ENCODE measurements around the gene PARD3. TPM values are rescaled to one million over a fixed set of nuclear protein-coding genes. Genes with fewer than 3 reads are reported as not detected.

PARD3 gene
- polyA plus RNA-seq, 3 donors = 0.51 TPM; not detected in 2

DNA sequence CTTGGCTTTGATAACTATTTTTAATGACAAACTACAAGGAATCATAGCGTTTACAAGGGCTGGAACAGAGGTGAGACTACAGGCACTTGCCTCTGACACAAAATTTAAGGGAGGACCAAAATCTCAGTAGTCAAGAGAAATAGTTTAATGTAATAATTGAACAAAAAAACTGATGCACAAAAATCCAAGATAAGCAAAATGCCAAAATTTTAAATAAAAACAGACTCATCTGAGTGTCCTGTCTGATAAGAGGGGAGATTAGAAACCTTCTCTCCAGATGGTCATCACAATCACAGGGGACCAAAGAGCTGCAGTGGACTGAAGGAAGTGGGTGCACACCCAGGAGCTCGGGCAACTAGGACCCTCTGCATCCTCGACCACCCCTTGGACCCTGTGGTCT, 70.5 kb downstream of the PARD3 start:
- H3K36me3 ChIP-seq (replicated peaks in 1 of 2; ENCODE audit: control insufficient read depth in 1 of 2, insufficient read depth in 2 of 2, low read length in 2 of 2) = no peaks in the 10 kb centered on the region
- H3K79me2 ChIP-seq (ENCODE audit: insufficient read depth, low read length) = no peaks in the 10 kb centered on the region
- no peaks in the 10 kb centered on the region for H3K4me1 Mint-ChIP-seq

DNA sequence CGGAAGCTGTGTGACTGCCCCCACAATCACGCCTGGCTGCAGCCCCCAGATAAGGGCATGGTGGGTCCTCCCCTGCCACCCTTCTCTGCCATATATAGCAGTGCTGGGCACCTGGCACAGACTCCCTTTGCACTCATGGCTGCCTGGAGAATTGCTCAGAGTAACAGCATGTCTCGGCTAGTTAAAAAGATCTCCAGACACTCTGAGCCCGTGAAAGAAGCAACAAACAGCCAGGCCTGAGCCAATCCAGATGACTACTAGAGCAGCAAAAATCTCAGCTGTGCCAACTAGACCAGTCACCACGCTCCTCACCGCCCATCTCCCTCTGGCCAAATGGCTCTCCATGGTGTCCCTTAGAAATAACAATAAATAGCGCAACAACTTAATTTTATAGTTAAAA, 71.3 kb downstream of the PARD3 start:
- peaks cover 17 to 30% (median 19%) of the 10 kb centered on the region in 3 donors for H3K27me3 Mint-ChIP-seq (ENCODE audit: low read depth in 3 of 3)
- Histone ChIP-seq H3K4me3 (replicated peaks in 1 of 3; ENCODE audit: low read depth in 2 of 3, low read length in 3 of 3) (no peak overlapping the region), H3K9me3 (replicated peaks in 1 of 2; ENCODE audit: control insufficient read depth in 1 of 2, insufficient read depth in 1 of 2, low read length in 2 of 2) (no peaks in the 10 kb centered on the region), H3K27me3 (ENCODE audit: control insufficient read depth in 2 of 2, insufficient read depth in 2 of 2, low read length in 2 of 2) (peaks cover 3 to 17% of the 10 kb centered on the region in 2 donors), H3K79me2 (ENCODE audit: insufficient read depth, low read length) (no peaks in the 10 kb centered on the region), H3K4me2 (replicated peaks; ENCODE audit: extremely low read depth, low read length, poor library complexity, severe bottlenecking) (no peak overlapping the region), H3K36me3 (replicated peaks in 1 of 2; ENCODE audit: control insufficient read depth in 1 of 2, insufficient read depth in 2 of 2, low read length in 2 of 2) (no peaks in the 10 kb centered on the region), H4K20me1 (ENCODE audit: insufficient read depth, low read length) (no peaks in the 10 kb centered on the region), H3K9ac (ENCODE audit: insufficient read depth, low read length, poor library complexity, severe bottlenecking) (no peak overlapping the region), H3K4me1 (ENCODE audit: control insufficient read depth in 1 of 2, insufficient read depth in 2 of 2, low read length in 2 of 2) (no peaks in the 10 kb centered on the region), H3K27ac (ENCODE audit: low read depth in 1 of 2, low read length in 2 of 2) (no peak overlapping the region), H2AFZ (ENCODE audit: insufficient read depth, low read depth, low read length, poor library complexity, severe bottlenecking) (no peak overlapping the region)
- H3K27ac Mint-ChIP-seq = no peak overlapping the region
- no peak overlapping the region for H3K4me3 Mint-ChIP-seq
- no peaks in the 10 kb centered on the region for H3K4me1 Mint-ChIP-seq
- TF ChIP-seq CTCF (IDR thresholded peaks at IDR 0.05) = no peak
- no peaks in the 10 kb centered on the region for H3K36me3 Mint-ChIP-seq
- no peak for DNase-seq
- 88% methylated on average over 7 of the region's 7 CpGs for WGBS (ENCODE audit: insufficient coverage)
- intact Hi-C loops (cut with micrococcal nuclease) = no loop called here
- H3K9me3 Mint-ChIP-seq = peaks cover 0 to 4% (median 0%) of the 10 kb centered on the region in 7 donors

More for the DNA sequence above, 70.5 kb downstream of the PARD3 start:
- no peaks in the 10 kb centered on the region for H4K20me1 ChIP-seq (ENCODE audit: insufficient read depth, low read length)
- no peak overlapping the region for H3K4me2 ChIP-seq (replicated peaks; ENCODE audit: extremely low read depth, low read length, poor library complexity, severe bottlenecking)
- peak overlapping the region in 1 of 7 donors; percentile 27 for H3K27ac Mint-ChIP-seq
- no peaks in the 10 kb centered on the region for H3K9me3 ChIP-seq (replicated peaks in 1 of 2; ENCODE audit: control insufficient read depth in 1 of 2, insufficient read depth in 1 of 2, low read length in 2 of 2)
- peaks cover 2 to 12% of the 10 kb centered on the region in 2 donors for H3K27me3 ChIP-seq (ENCODE audit: control insufficient read depth in 2 of 2, insufficient read depth in 2 of 2, low read length in 2 of 2)
- H3K4me3 Mint-ChIP-seq = no peak overlapping the region
- H3K36me3 Mint-ChIP-seq = no peaks in the 10 kb centered on the region
- no peak overlapping the region for H3K27ac ChIP-seq (ENCODE audit: low read depth in 1 of 2, low read length in 2 of 2)
- DNase-seq = no peak
- intact Hi-C loops (cut with micrococcal nuclease) = no loop called here
- no peak for TF ChIP-seq CTCF (IDR thresholded peaks at IDR 0.05)
- no peaks in the 10 kb centered on the region for H3K4me1 ChIP-seq (ENCODE audit: control insufficient read depth in 1 of 2, insufficient read depth in 2 of 2, low read length in 2 of 2)
- H3K9ac ChIP-seq (ENCODE audit: insufficient read depth, low read length, poor library complexity, severe bottlenecking) = no peak overlapping the region
- H3K4me3 ChIP-seq (replicated peaks in 1 of 3; ENCODE audit: low read depth in 2 of 3, low read length in 3 of 3) = no peak overlapping the region
- WGBS (ENCODE audit: insufficient coverage) = no CpG with 5 or more reads among the region's 3 CpGs
- peaks cover 0 to 4% (median 0%) of the 10 kb centered on the region in 7 donors for H3K9me3 Mint-ChIP-seq
- H3K27me3 Mint-ChIP-seq (ENCODE audit: low read depth in 3 of 3) = peaks cover 16 to 29% (median 20%) of the 10 kb centered on the region in 3 donors
- no peak overlapping the region for H2AFZ ChIP-seq (ENCODE audit: insufficient read depth, low read depth, low read length, poor library complexity, severe bottlenecking)

Measured in CD14-positive monocyte (primary cell).